GM19351 (cell line): ENCODE results near the gene TMX1.

Experiments
- ATAC-seq: cut with Tn5 transposase; IDR thresholded peaks from one replicate; pipeline ENCODE4 v1.9.1; 2021; ENCODE audit warnings: mild to moderate bottlenecking, moderate library complexity; ENCODE audit not compliant: unreplicated experiment

TMX1 gene

GRCh38 chr14:51242545-51243490, 2.8 kb downstream of the TMX1 start:
- no peak for ATAC-seq

GRCh38 chr14:51244591-51244990, 4.5 kb downstream of the TMX1 start:
- no peak for ATAC-seq

GRCh38 chr14:51246032-51246431, 6.0 kb downstream of the TMX1 start:
- no peak for ATAC-seq

- peak; percentile 91 for ATAC-seq
Measured at GRCh38 chr14:51248016-51248987, 8.3 kb downstream of the TMX1 start.

GRCh38 chr14:51251486-51251885, 11.4 kb downstream of the TMX1 start:
- ATAC-seq, result no peak

GRCh38 chr14:51253880-51254279, 13.8 kb downstream of the TMX1 start:
- no peak for ATAC-seq

GRCh38 chr14:51258280-51258679, 18.2 kb downstream of the TMX1 start:
- no peak for ATAC-seq

- ATAC-seq, result no peak
Measured at GRCh38 chr14:51258788-51259187, 18.7 kb downstream of the TMX1 start.

- ATAC-seq, result no peak
Measured at GRCh38 chr14:51260225-51260624, 20.2 kb downstream of the TMX1 start.

GRCh38 chr14:51261151-51261550, 21.1 kb downstream of the TMX1 start:
- ATAC-seq, result no peak

- ATAC-seq, result no peak
Measured at GRCh38 chr14:51262868-51263267, 22.8 kb downstream of the TMX1 start.

GRCh38 chr14:51269634-51270033, 29.6 kb downstream of the TMX1 start:
- ATAC-seq, result no peak

GRCh38 chr14:51276605-51277004, 36.6 kb downstream of the TMX1 start:
- ATAC-seq, result no peak

- no peak for ATAC-seq
Measured at GRCh38 chr14:51277753-51278415, 37.8 kb downstream of the TMX1 start.

GRCh38 chr14:51282517-51282916, 42.5 kb downstream of the TMX1 start:
- no peak for ATAC-seq

- no peak for ATAC-seq
Measured at GRCh38 chr14:51283402-51284085, 43.5 kb downstream of the TMX1 start.

- no peak for ATAC-seq
Measured at GRCh38 chr14:51284241-51284640, 44.2 kb downstream of the TMX1 start.

- ATAC-seq, result peak; percentile 77
Measured at GRCh38 chr14:51285120-51285519, 45.1 kb downstream of the TMX1 start.

- no peak for ATAC-seq
Measured at GRCh38 chr14:51289169-51289568, 49.1 kb downstream of the TMX1 start.

- ATAC-seq, result no peak
Measured at GRCh38 chr14:51290132-51290531, 50.1 kb downstream of the TMX1 start.
